ENCODE measurements around the gene PPP6R2.

DNA sequence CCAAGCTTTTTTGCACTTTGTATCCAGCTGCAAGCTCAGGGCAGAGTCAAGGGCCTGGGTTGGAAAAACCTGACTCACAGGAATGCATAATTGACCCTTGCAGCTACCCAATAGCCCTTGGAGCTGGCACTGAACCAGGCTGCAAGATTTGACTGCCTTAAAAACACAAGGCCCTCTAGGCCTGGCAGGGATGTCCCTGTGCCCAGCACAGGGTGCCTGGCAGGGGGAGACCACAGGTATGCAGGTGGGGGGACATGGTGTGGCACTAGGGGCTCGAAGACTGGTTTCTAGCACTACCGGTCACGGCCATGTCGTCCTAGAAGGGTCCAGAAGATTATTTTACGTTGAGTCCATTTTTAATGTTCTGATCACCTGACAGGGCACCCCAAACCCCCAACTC, 101.5 kb downstream of the PPP6R2 start:
- TF ChIP-seq, protein P1, sequence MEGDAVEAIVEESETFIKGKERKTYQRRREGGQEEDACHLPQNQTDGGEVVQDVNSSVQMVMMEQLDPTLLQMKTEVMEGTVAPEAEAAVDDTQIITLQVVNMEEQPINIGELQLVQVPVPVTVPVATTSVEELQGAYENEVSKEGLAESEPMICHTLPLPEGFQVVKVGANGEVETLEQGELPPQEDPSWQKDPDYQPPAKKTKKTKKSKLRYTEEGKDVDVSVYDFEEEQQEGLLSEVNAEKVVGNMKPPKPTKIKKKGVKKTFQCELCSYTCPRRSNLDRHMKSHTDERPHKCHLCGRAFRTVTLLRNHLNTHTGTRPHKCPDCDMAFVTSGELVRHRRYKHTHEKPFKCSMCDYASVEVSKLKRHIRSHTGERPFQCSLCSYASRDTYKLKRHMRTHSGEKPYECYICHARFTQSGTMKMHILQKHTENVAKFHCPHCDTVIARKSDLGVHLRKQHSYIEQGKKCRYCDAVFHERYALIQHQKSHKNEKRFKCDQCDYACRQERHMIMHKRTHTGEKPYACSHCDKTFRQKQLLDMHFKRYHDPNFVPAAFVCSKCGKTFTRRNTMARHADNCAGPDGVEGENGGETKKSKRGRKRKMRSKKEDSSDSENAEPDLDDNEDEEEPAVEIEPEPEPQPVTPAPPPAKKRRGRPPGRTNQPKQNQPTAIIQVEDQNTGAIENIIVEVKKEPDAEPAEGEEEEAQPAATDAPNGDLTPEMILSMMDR (conservative IDR thresholded peaks at IDR 0.05) = no peak
- TF ChIP-seq ZFX (IDR thresholded peaks at IDR 0.05) = no peak

All from C4-2B (cell line).